ENCODE data around the gene HSD11B1.

DNA sequence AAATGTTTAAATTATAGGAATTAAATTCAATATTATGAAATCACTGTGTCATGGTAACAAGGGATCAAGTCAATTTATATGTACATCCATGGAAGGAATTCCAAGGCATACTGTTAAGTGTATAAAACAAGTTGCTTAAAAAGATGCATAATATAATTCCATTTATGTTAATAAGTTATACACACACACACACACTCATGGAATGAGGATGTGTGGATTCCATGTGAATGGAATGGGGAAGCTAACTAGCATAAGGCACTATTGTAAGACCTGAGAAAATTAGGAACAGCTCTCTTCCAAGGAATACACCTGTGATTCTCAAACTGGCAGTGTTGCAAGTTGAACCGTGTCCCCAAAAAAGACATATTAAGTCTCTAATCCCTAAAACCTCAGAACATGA is 33.6 kb downstream of the HSD11B1 start:
- TF ChIP-seq POLR2A (IDR thresholded peaks at IDR 0.05; ENCODE audit: extremely low read depth, insufficient read length) (no peak), CTCF (IDR thresholded peaks at IDR 0.05; ENCODE audit: low read depth, low read length) (no peak), MYC (IDR thresholded peaks at IDR 0.05; ENCODE audit: low read depth, low read length) (no peak)
- TF ChIP-seq, protein P1, sequence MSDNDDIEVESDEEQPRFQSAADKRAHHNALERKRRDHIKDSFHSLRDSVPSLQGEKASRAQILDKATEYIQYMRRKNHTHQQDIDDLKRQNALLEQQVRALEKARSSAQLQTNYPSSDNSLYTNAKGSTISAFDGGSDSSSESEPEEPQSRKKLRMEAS (IDR thresholded peaks at IDR 0.05; ENCODE audit: low read depth, low read length) = no peak

All from NB4 (cell line).